HG03280 (cell line): ENCODE data around the gene ZCCHC17.

Experiments
- ATAC-seq: cut with Tn5 transposase; IDR thresholded peaks from one replicate; pipeline ENCODE4 v1.9.1; 2021; ENCODE audit warnings: mild to moderate bottlenecking, moderate library complexity; ENCODE audit not compliant: unreplicated experiment

The ZCCHC17 gene

GRCh38 chr1:31389616-31390015, 92.8 kb downstream of the ZCCHC17 start:
- no peak for ATAC-seq

- ATAC-seq = no peak
Observed at GRCh38 chr1:31390071-31390470, 93.2 kb downstream of the ZCCHC17 start.

GRCh38 chr1:31393463-31393862, 96.6 kb downstream of the ZCCHC17 start:
- no peak for ATAC-seq

- ATAC-seq = peak; percentile 65
Observed at GRCh38 chr1:31394584-31395193, 97.9 kb downstream of the ZCCHC17 start.

- no peak for ATAC-seq
Observed at GRCh38 chr1:31396633-31397351, 100.0 kb downstream of the ZCCHC17 start.

- ATAC-seq = no peak
Observed at GRCh38 chr1:31397360-31398095, 100.7 kb downstream of the ZCCHC17 start.

GRCh38 chr1:31398246-31398645, 101.4 kb downstream of the ZCCHC17 start:
- no peak for ATAC-seq

- no peak for ATAC-seq
Observed at GRCh38 chr1:31399976-31400375, 103.1 kb downstream of the ZCCHC17 start.

GRCh38 chr1:31400393-31400792, 103.6 kb downstream of the ZCCHC17 start:
- no peak for ATAC-seq

GRCh38 chr1:31401241-31401640, 104.4 kb downstream of the ZCCHC17 start:
- no peak for ATAC-seq

- no peak for ATAC-seq
Observed at GRCh38 chr1:31405578-31406245, 108.9 kb downstream of the ZCCHC17 start.

GRCh38 chr1:31407029-31407626, 110.3 kb downstream of the ZCCHC17 start:
- ATAC-seq = no peak

- no peak for ATAC-seq
Observed at GRCh38 chr1:31408788-31409318, 112.0 kb downstream of the ZCCHC17 start.

GRCh38 chr1:31409946-31410858, 113.4 kb downstream of the ZCCHC17 start:
- ATAC-seq = no peak

- no peak for ATAC-seq
Observed at GRCh38 chr1:31410871-31411270, 114.0 kb downstream of the ZCCHC17 start.

- no peak for ATAC-seq
Observed at GRCh38 chr1:31412205-31412604, 115.4 kb downstream of the ZCCHC17 start.

- no peak for ATAC-seq
Observed at GRCh38 chr1:31412732-31413404, 116.0 kb downstream of the ZCCHC17 start, which contains the start of gene SERINC2. Gene SERINC2 (plus strand): TSS chr1:31413213. CDS start chr1:31413266, 53 bp downstream.

- ATAC-seq = no peak
Observed at GRCh38 chr1:31413405-31414001, 116.7 kb downstream of the ZCCHC17 start.
